HepG2 (cell line): ENCODE data around the gene ZBTB7B. TPM values are rescaled to one million over a fixed set of nuclear protein-coding genes. Genes with fewer than 3 reads are reported as not detected.

ENCODE experiments used
- CEBPZ ChIP-seq: IDR thresholded peaks from 2 replicates; pipeline ENCODE4 v1.6.1; 2012; ENCODE audit warnings: low read length, improper control_type of control experiment
- MTA1 ChIP-seq: sonication (generic); formaldehyde crosslinking; IDR thresholded peaks from 2 replicates; pipeline ENCODE4 v1.4.0; 2020; ENCODE audit warnings: missing genetic modification reagents, mild to moderate bottlenecking, borderline replicate concordance
- NR3C1 ChIP-seq: sonication (generic); formaldehyde crosslinking; IDR thresholded peaks from 2 replicates; pipeline ENCODE4 v1.4.0; 2020; ENCODE audit warnings: missing genetic modification reagents
- PATZ1 ChIP-seq: sonication (generic); formaldehyde crosslinking; IDR thresholded peaks from 2 replicates; pipeline ENCODE4 v1.4.0; 2020; ENCODE audit warnings: missing genetic modification reagents
- RFX1 ChIP-seq: fragments of 450-650 bp; IDR thresholded peaks from 2 replicates; pipeline ENCODE4 v1.6.1; 2017
- SYNCRIP ChIP-seq: fragments of 200-400 bp; formaldehyde crosslinking; IDR thresholded peaks from 2 replicates; pipeline ENCODE4 v1.6.1; 2018; ENCODE audit warnings: mild to moderate bottlenecking, low read depth, low read length; ENCODE audit not compliant: insufficient read depth
- ZFP36L2 ChIP-seq: sonication (generic); formaldehyde crosslinking; IDR thresholded peaks from 2 replicates; pipeline ENCODE4 v1.4.0; 2020; ENCODE audit warnings: missing genetic modification reagents
- ZNF335 ChIP-seq: sonication (generic); formaldehyde crosslinking; IDR thresholded peaks from 2 replicates; pipeline ENCODE4 v1.4.0; 2020; ENCODE audit warnings: missing genetic modification reagents
- ZNF362 ChIP-seq: sonication (generic); formaldehyde crosslinking; IDR thresholded peaks from 2 replicates; pipeline ENCODE4 v1.4.0; 2020; ENCODE audit warnings: missing genetic modification reagents, mild to moderate bottlenecking, borderline replicate concordance
- ZNF800 ChIP-seq: sonication (generic); formaldehyde crosslinking; IDR thresholded peaks from 2 replicates; pipeline ENCODE4 v1.4.0; 2020; ENCODE audit warnings: missing genetic modification reagents
- polyA plus RNA-seq, 8 experiments: library from polyadenylated mRNA; depleted of rRNA in 3 of 8; stranded (reverse) in 7 of 8; unstranded in 1 of 8; fragments of >200 nt; fragmentation: Illumina TruSeq in 4 of 8; extraction: Trizol in 4 of 8; gene quantifications; 2 replicates each; pipeline versions ENCODE4 v1.2.1 to v1.2.3, GENCODE V29; 2011 to 2016; ENCODE audit warnings: low read depth in 4 of 8, missing spikeins in 1 of 8, mixed read lengths in 1 of 8; ENCODE audit not compliant: insufficient read depth in 1 of 8
- total RNA-seq, 5 experiments: library from RNA; depleted of rRNA; stranded (reverse); fragments of >200 nt; fragmentation: Illumina TruSeq; extraction: Trizol; gene quantifications; 2 replicates each; pipeline ENCODE4 v1.2.3, GENCODE V29; 2016; ENCODE audit warnings: low read depth in 1 of 5
- TF ChIP-seq, protein P1 (sequence below): sonication (generic); formaldehyde crosslinking; IDR thresholded peaks from 2 replicates; pipeline ENCODE4 v1.8.0; 2022; ENCODE audit warnings: mild to moderate bottlenecking, missing genetic modification reagents, moderate library complexity
- TF ChIP-seq, protein P2 (sequence below): fragments of 450-650 bp; IDR thresholded peaks from 2 replicates; pipeline ENCODE4 v1.6.1; 2017; ENCODE audit warnings: mild to moderate bottlenecking
- TF ChIP-seq, protein P3 (sequence below): sonication (generic); formaldehyde crosslinking; IDR thresholded peaks from 2 replicates; pipeline ENCODE4 v1.5.0; 2020; ENCODE audit warnings: mild to moderate bottlenecking, missing genetic modification reagents

Gene ZBTB7B
- total and polyA plus RNA-seq, 2 of the 13 experiments (the other 11 are each of a cell fraction or from before 2014, with no cell fraction given) = 15.5 to 17.5 TPM

DNA sequence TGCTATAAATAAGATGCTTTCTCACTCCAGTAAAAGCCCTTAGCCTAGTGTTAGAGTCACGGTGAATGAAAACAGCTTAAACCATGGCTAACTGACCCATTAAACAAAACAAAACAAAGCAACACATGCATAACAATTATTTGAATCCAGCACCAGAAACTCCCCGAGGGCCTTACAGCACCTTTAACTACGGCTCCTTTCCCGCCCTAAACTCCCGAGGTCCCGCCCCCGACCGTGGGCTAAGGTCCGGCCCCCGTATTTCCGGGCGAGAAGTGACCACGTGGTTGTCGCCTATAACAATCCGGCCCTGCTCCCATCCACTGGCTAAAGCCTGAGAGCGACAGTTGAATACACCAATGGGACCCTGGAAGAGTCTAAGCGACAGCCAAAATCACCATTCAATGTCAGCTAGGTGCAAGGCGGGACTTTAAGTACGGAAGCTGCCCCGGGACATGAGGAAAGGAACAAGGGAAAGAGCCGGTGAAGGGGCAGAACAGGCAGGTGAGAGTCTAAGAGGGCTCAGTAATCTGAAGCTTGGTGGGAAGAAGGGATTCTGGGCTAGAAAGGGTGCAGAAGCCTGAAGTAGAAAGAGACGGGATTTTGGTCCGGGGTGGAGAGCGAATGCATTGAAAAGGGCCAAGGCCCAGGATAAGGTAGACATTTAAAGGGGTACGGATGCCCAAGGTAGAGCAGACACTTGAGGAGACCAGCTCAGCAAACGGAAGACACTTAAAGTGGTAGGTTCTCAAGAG, 19.5 kb upstream of the ZBTB7B start, which contains the start of gene FLAD1 (continued):
- TF ChIP-seq PATZ1 (peak; percentile 38; the same call in 1 of the 2 replicates), RFX1 (no peak), ZNF362 (CRISPR knock-in tag) (no peak), ZNF800 (CRISPR knock-in tag) (no peak), ZFP36L2 (CRISPR knock-in tag) (no peak), CEBPZ (peak; percentile 96), MTA1 (CRISPR knock-in tag) (no peak), ZNF335 (CRISPR knock-in tag) (no peak), NR3C1 (CRISPR knock-in tag) (no peak), SYNCRIP (no peak)
- TF ChIP-seq, protein P1, sequence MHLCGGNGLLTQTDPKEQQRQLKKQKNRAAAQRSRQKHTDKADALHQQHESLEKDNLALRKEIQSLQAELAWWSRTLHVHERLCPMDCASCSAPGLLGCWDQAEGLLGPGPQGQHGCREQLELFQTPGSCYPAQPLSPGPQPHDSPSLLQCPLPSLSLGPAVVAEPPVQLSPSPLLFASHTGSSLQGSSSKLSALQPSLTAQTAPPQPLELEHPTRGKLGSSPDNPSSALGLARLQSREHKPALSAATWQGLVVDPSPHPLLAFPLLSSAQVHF (CRISPR knock-in tag) = no peak
- TF ChIP-seq, protein P2, sequence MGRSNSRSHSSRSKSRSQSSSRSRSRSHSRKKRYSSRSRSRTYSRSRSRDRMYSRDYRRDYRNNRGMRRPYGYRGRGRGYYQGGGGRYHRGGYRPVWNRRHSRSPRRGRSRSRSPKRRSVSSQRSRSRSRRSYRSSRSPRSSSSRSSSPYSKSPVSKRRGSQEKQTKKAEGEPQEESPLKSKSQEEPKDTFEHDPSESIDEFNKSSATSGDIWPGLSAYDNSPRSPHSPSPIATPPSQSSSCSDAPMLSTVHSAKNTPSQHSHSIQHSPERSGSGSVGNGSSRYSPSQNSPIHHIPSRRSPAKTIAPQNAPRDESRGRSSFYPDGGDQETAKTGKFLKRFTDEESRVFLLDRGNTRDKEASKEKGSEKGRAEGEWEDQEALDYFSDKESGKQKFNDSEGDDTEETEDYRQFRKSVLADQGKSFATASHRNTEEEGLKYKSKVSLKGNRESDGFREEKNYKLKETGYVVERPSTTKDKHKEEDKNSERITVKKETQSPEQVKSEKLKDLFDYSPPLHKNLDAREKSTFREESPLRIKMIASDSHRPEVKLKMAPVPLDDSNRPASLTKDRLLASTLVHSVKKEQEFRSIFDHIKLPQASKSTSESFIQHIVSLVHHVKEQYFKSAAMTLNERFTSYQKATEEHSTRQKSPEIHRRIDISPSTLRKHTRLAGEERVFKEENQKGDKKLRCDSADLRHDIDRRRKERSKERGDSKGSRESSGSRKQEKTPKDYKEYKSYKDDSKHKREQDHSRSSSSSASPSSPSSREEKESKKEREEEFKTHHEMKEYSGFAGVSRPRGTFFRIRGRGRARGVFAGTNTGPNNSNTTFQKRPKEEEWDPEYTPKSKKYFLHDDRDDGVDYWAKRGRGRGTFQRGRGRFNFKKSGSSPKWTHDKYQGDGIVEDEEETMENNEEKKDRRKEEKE = no peak
- TF ChIP-seq, protein P3, sequence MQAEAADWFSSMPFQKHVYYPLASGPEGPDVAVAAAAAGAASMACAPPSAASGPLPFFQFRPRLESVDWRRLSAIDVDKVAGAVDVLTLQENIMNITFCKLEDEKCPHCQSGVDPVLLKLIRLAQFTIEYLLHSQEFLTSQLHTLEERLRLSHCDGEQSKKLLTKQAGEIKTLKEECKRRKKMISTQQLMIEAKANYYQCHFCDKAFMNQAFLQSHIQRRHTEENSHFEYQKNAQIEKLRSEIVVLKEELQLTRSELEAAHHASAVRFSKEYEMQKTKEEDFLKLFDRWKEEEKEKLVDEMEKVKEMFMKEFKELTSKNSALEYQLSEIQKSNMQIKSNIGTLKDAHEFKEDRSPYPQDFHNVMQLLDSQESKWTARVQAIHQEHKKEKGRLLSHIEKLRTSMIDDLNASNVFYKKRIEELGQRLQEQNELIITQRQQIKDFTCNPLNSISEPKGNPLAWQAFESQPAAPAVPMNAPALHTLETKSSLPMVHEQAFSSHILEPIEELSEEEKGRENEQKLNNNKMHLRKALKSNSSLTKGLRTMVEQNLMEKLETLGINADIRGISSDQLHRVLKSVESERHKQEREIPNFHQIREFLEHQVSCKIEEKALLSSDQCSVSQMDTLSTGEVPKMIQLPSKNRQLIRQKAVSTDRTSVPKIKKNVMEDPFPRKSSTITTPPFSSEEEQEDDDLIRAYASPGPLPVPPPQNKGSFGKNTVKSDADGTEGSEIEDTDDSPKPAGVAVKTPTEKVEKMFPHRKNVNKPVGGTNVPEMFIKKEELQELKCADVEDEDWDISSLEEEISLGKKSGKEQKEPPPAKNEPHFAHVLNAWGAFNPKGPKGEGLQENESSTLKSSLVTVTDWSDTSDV (CRISPR knock-in tag) = no peak
